Naive thymus-derived CD4-positive, alpha-beta T cell (primary cell): ENCODE measurements around the gene QARS1. TPM values are rescaled to one million over a fixed set of nuclear protein-coding genes. Genes with fewer than 3 reads are reported as not detected.

Experiments
- ATAC-seq: fragments of 150-1000 bp; cut with Tn5 transposase; 2 replicates; pipeline ENCODE4 v1.10.0; 2021; ENCODE audit warnings: mild to moderate bottlenecking, moderate library complexity
- CTCF ChIA-PET: fragments of 350-600 bp; sonication (Branson Sonifier 250); formaldehyde crosslinking; loops from one replicate; lab custom pipeline; 2021; ENCODE audit warnings: antibody characterized with exemption; lab: Charles Lee
- POLR2A ChIA-PET: fragments of 350-600 bp; sonication (Branson Sonifier 250); formaldehyde crosslinking; loops from one replicate; lab custom pipeline; 2021; ENCODE audit warnings: antibody characterized with exemption, inconsistent platforms; lab: Charles Lee
- DNase-seq, 9 donors: peaks; one replicate each; pipeline versions ENCODE4 v3.0.0 to v3.0.0-alpha.2; 2020 to 2022; ENCODE audit warnings: mixed read lengths in 1 of 9
- H3K27ac ChIP-seq: one replicate; pipeline ENCODE4 v1.7.0; 2013; ENCODE audit warnings: mild to moderate bottlenecking, low read depth, low read length, moderate library complexity
- H3K27me3 ChIP-seq, 2 donors: one replicate each; pipeline ENCODE4 v1.7.0; 2013; ENCODE audit warnings: low read length in 2 of 2, mild to moderate bottlenecking in 2 of 2, moderate library complexity in 2 of 2; ENCODE audit not compliant: control insufficient read depth in 2 of 2, insufficient read depth in 2 of 2
- H3K36me3 ChIP-seq, 3 experiments: 1 replicate in 2 of 3; 2 replicates in 1 of 3; pipeline ENCODE4 v1.7.0; 2013; ENCODE audit warnings: low read length in 3 of 3, mild to moderate bottlenecking in 3 of 3, moderate library complexity in 1 of 3; ENCODE audit not compliant: insufficient read depth in 3 of 3, control insufficient read depth in 2 of 3
- H3K4me1 ChIP-seq, 2 donors: one replicate each; pipeline ENCODE4 v1.7.0; 2013; ENCODE audit warnings: low read length in 2 of 2, mild to moderate bottlenecking in 2 of 2, moderate library complexity in 1 of 2; ENCODE audit not compliant: control insufficient read depth in 2 of 2, insufficient read depth in 2 of 2
- H3K4me3 ChIP-seq: 2 replicates; pipeline ENCODE4 v1.7.0; 2013; ENCODE audit warnings: mild to moderate bottlenecking, low read length
- H3K9me3 ChIP-seq, 3 experiments: 1 replicate in 2 of 3; 2 replicates in 1 of 3; pipeline ENCODE4 v1.7.0; 2013; ENCODE audit warnings: low read length in 3 of 3; ENCODE audit not compliant: control insufficient read depth in 2 of 3
- H3K27ac Mint-ChIP-seq, 9 donors: one replicate each; pipeline ENCODE4 v1.8.0; 2020 to 2022; ENCODE audit warnings: mixed read lengths in 9 of 9, mild to moderate bottlenecking in 8 of 9, moderate library complexity in 5 of 9, inconsistent platforms in 2 of 9
- H3K27me3 Mint-ChIP-seq, 5 donors: one replicate each; pipeline ENCODE4 v1.8.0; 2021 to 2022; ENCODE audit warnings: mixed read lengths in 5 of 5, mild to moderate bottlenecking in 1 of 5
- H3K36me3 Mint-ChIP-seq, 5 donors: one replicate each; pipeline ENCODE4 v1.8.0; 2020 to 2022; ENCODE audit warnings: mixed read lengths in 5 of 5, mild to moderate bottlenecking in 3 of 5, inconsistent platforms in 1 of 5
- H3K4me1 Mint-ChIP-seq, 7 donors: one replicate each; pipeline ENCODE4 v1.8.0; 2020 to 2022; ENCODE audit warnings: mixed read lengths in 7 of 7, mild to moderate bottlenecking in 3 of 7, inconsistent platforms in 1 of 7
- H3K4me3 Mint-ChIP-seq, 10 donors: one replicate each; pipeline ENCODE4 v1.8.0; 2020 to 2022; ENCODE audit warnings: mild to moderate bottlenecking in 10 of 10, mixed read lengths in 10 of 10, moderate library complexity in 6 of 10, inconsistent platforms in 2 of 10
- H3K9me3 Mint-ChIP-seq, 11 donors: one replicate each; pipeline ENCODE4 v1.8.0; 2020 to 2022; ENCODE audit warnings: mixed read lengths in 11 of 11, mild to moderate bottlenecking in 4 of 11, inconsistent platforms in 1 of 11, moderate library complexity in 1 of 11
- intact Hi-C, 2 donors: fragments of 100-400 bp; cut with micrococcal nuclease; formaldehyde crosslinking; loops; one replicate each; pipeline ENCODE4 v1.15.1; 2023
- polyA plus RNA-seq, 2 donors: library from polyadenylated mRNA; unstranded; fragments of 300-500 nt; fragmentation: Illumina TruSeq; gene quantifications; one replicate each; pipeline ENCODE4 v1.2.3, GENCODE V29; 2021
- total RNA-seq, 6 experiments: library from RNA in 5 of 6; stranded (reverse) in 5 of 6; gene quantifications; 1 replicate in 5 of 6; 2 replicates in 1 of 6; pipeline ENCODE4 v1.2.3 and lab custom pipeline; 2021 to 2026

QARS1 gene
- total and polyA plus RNA-seq, 7 experiments from 2014 or later = 90.6 to 258 (median 225) TPM

- intact Hi-C loops = loop anchor here (2.0 to 5.0 kb wide), 3 partner anchors 38 to 404 kb away; partner anchors contain the start of genes CCDC71 (in 1 of the 2) and IP6K2 (in 1 of the 2)
- Histone ChIP-seq H3K27ac (peak overlapping the region; percentile 92), H3K36me3 (peaks cover 12 to 36% (median 18%) of the 10 kb centered on the region in 3 experiments), H3K27me3 (no peaks in the 10 kb centered on the region), H3K4me3 (peak overlapping the region; percentile 70), H3K4me1 (peaks cover 17 to 27% of the 10 kb centered on the region in 2 donors), H3K9me3 (no peaks in the 10 kb centered on the region)
- H3K4me1 Mint-ChIP-seq = peaks cover 0 to 31% (median 24%) of the 10 kb centered on the region in 7 donors
- peak in 1 of 9 donors; percentile 20 for DNase-seq
- H3K36me3 Mint-ChIP-seq = peaks cover 0 to 9% (median 7%) of the 10 kb centered on the region in 5 donors
- H3K27ac Mint-ChIP-seq = peak overlapping the region; percentile 83 to 96 (median 91)
- ChIA-PET POLR2A (interaction anchor here (0.6 to 7.8 kb wide), 25 partner anchors 9 to 819 kb away, joined by 3 to 84 read pairs (median 4); partner anchors contain the start of genes ARIH2, CCDC71, DAG1 and IMPDH2), CTCF (interaction anchor here (0.5 to 2.6 kb wide), 5 partner anchors 9 to 136 kb away, joined by 3 to 8 read pairs (median 6); partner anchors contain the start of gene QRICH1)
- no peaks in the 10 kb centered on the region for H3K27me3 Mint-ChIP-seq
- no peak for ATAC-seq
- H3K9me3 Mint-ChIP-seq = no peaks in the 10 kb centered on the region
- H3K4me3 Mint-ChIP-seq = peak overlapping the region; percentile 80 to 97 (median 88)
Observed at GRCh38 chr3:49121132-49121736, 16.7 kb upstream of the QARS1 start.

DNA sequence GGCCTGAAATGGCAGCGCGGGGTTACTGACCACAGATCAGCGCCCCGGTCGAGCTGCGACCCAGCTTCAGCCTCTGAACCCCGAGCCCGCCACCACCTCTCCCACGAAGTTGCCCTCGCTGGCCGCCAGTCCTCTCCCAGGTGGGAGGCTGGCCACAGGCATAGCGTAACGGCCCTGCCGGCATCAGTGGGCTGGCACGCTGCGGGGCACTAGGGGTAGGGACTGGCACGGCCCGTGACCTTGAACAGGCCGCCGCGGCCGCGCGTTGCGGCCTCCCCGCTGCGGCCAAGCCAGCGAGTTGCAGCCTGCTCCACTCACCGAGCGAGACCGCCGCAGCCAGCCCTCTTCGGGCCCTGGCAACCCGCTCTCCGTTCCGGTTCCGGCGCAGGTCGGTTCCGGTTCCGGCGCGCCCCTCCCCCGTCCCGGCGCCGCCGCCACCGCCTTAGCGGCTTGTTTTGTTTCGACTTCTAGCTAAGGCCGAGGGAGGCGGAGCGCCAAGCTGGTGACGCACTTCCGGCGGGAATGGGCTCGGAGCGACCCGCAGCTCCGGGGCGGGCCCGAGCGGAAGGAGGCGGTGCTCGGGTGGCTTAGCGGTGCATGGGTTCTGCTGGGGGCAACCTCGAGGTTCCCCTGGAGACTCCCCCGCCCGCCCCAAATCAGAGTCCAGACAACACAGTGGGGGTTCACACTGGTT lies 16.0 kb upstream of the QARS1 start, which contains the start of gene USP19:
Gene USP19, minus strand, starts transcription at position 386 of the 694 bp plus-strand sequence. CDS start 1,678 bp downstream, outside the sequence.
- H3K36me3 Mint-ChIP-seq = peaks cover 0 to 15% (median 7%) of the 10 kb centered on the region in 5 donors
- Histone ChIP-seq H3K36me3 (peaks cover 18 to 42% (median 22%) of the 10 kb centered on the region in 3 experiments), H3K4me3 (peak within 1 kb of the TSS; percentile 70), H3K9me3 (no peaks in the 10 kb centered on the region), H3K4me1 (peaks cover 17 to 27% of the 10 kb centered on the region in 2 donors), H3K27me3 (no peaks in the 10 kb centered on the region), H3K27ac (peak within 1 kb of the TSS; percentile 92)
- ATAC-seq (peak; percentile 96), DNase-seq (peak; percentile 92 to 96 (median 95))
- H3K9me3 Mint-ChIP-seq = no peaks in the 10 kb centered on the region
- intact Hi-C loops = loop anchor here (1.0 to 5.0 kb wide), 12 partner anchors 16 to 554 kb away; partner anchors contain the start of genes CCDC71 (in 2 of the 2), KLHDC8B (in 2 of the 2), QARS1 (in 2 of the 2) and QRICH1 (in 2 of the 2)
- CTCF ChIA-PET = interaction anchor here (1.1 to 2.6 kb wide), 4 partner anchors 27 to 135 kb away, joined by 4 to 8 read pairs (median 6); partner anchors contain the start of gene QRICH1
- peak within 1 kb of the TSS; percentile 80 to 97 (median 88) for H3K4me3 Mint-ChIP-seq
- H3K27ac Mint-ChIP-seq = peak within 1 kb of the TSS; percentile 83 to 96 (median 94)
- H3K4me1 Mint-ChIP-seq = peaks cover 0 to 31% (median 25%) of the 10 kb centered on the region in 7 donors
- POLR2A ChIA-PET = interaction anchor here (0.5 to 7.8 kb wide), 26 partner anchors 8 to 820 kb away, joined by 3 to 84 read pairs (median 4); partner anchors contain the start of genes ARIH2, CCDC71, DAG1 and IMPDH2
- H3K27me3 Mint-ChIP-seq = no peaks in the 10 kb centered on the region

DNA sequence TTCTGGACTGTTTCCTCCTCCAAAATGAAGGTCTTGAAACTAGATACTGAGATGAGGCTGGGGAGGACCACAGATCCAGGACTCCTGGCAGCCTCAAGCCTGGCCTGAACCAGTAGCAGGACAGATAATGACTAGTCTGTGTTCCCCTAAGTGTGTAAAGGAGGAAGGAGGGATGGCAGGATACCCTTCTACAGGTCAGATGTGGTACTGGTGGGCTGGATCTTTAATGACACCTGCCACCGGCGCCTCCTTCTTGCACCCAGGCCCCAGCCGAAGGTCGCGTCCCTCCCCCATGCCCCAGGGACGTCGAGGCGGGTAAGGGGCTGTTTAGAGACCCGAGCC lies 15.5 kb upstream of the QARS1 start:
- ATAC-seq = no peak
- intact Hi-C loops = loop anchor here (1.0 to 5.0 kb wide), 12 partner anchors 16 to 554 kb away; partner anchors contain the start of genes CCDC71 (in 2 of the 2), KLHDC8B (in 2 of the 2), QARS1 (in 2 of the 2) and QRICH1 (in 2 of the 2)
- peak overlapping the region; percentile 92 for H3K27ac ChIP-seq
- ChIA-PET CTCF (interaction anchor here (1.2 to 2.6 kb wide), 2 partner anchors 37 to 135 kb away, joined by 6 read pairs; no protein-coding TSS in a partner anchor), POLR2A (interaction anchor here (0.6 to 7.8 kb wide), 14 partner anchors 13 to 484 kb away, joined by 3 to 84 read pairs (median 8); partner anchors contain the start of genes CCDC71, NDUFAF3, P4HTM and QARS1)
- no peaks in the 10 kb centered on the region for H3K9me3 ChIP-seq
- no peaks in the 10 kb centered on the region for H3K27me3 ChIP-seq
- no peaks in the 10 kb centered on the region for H3K9me3 Mint-ChIP-seq
- H3K4me3 ChIP-seq = peak overlapping the region; percentile 70
- peaks cover 17 to 27% of the 10 kb centered on the region in 2 donors for H3K4me1 ChIP-seq
- H3K27me3 Mint-ChIP-seq = no peaks in the 10 kb centered on the region
- peak overlapping the region; percentile 79 to 96 (median 94) for H3K27ac Mint-ChIP-seq
- peak overlapping the region; percentile 80 to 97 (median 88) for H3K4me3 Mint-ChIP-seq
- H3K4me1 Mint-ChIP-seq = peaks cover 0 to 31% (median 25%) of the 10 kb centered on the region in 7 donors
- H3K36me3 Mint-ChIP-seq = peaks cover 0 to 20% (median 11%) of the 10 kb centered on the region in 5 donors
- H3K36me3 ChIP-seq = peaks cover 23 to 48% (median 26%) of the 10 kb centered on the region in 3 experiments
- DNase-seq = peak in 3 of 9 donors; percentile 10 to 35 (median 21)

DNA sequence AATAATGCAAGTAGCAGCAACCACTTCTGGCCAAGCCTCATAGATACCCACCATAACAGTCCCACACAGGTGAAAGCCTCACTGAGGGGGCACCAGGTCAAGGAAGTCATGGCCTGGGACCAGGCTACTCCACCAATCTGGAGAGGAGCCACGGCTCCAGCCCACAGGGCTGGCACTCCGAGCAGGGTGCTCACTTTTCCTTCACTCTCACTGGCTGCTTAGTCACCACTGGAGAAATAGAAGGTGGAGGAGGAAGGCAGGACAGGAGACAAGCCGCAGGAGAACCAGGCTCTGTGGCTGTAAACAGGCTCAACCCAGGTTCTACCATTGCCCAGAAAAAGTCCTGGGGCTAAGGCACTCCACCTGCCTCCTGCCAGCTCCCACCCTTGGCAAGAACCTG lies 14.9 kb upstream of the QARS1 start:
- Histone ChIP-seq H3K4me1 (peaks cover 17 to 27% of the 10 kb centered on the region in 2 donors), H3K27me3 (no peaks in the 10 kb centered on the region), H3K4me3 (peak overlapping the region; percentile 70), H3K9me3 (no peaks in the 10 kb centered on the region), H3K36me3 (peaks cover 29 to 54% (median 31%) of the 10 kb centered on the region in 3 experiments), H3K27ac (peak overlapping the region; percentile 92)
- POLR2A ChIA-PET = interaction anchor here (0.6 to 7.8 kb wide), 6 partner anchors 12 to 130 kb away, joined by 3 to 84 read pairs (median 19); partner anchors contain the start of genes P4HTM, QARS1 and QRICH1
- Mint-ChIP-seq H3K36me3 (peaks cover 0 to 23% (median 11%) of the 10 kb centered on the region in 5 donors), H3K4me3 (peak overlapping the region in 9 of 10 donors; percentile 80 to 97 (median 89)), H3K9me3 (no peaks in the 10 kb centered on the region), H3K27me3 (no peaks in the 10 kb centered on the region), H3K27ac (peak overlapping the region in 8 of 9 donors; percentile 79 to 96 (median 92)), H3K4me1 (peaks cover 0 to 31% (median 25%) of the 10 kb centered on the region in 7 donors)
- no peak for ATAC-seq
- CTCF ChIA-PET = interaction anchor here (2.6 kb wide), 1 partner anchor 134 kb away, joined by 6 read pairs; no protein-coding TSS in a partner anchor
- intact Hi-C loops = no loop called here
- no peak for DNase-seq

- H3K27ac Mint-ChIP-seq = peak overlapping the region in 8 of 9 donors; percentile 24 to 95 (median 78)
- no peaks in the 10 kb centered on the region for H3K27me3 Mint-ChIP-seq
- Histone ChIP-seq H3K27me3 (no peaks in the 10 kb centered on the region), H3K36me3 (peaks cover 33 to 58% (median 33%) of the 10 kb centered on the region in 3 experiments), H3K9me3 (no peaks in the 10 kb centered on the region), H3K27ac (peak overlapping the region; percentile 92), H3K4me3 (no peak overlapping the region), H3K4me1 (peaks cover 17 to 27% of the 10 kb centered on the region in 2 donors)
- peaks cover 0 to 25% (median 12%) of the 10 kb centered on the region in 5 donors for H3K36me3 Mint-ChIP-seq
- no peak for ATAC-seq
- no peak for DNase-seq
- peaks cover 0 to 31% (median 25%) of the 10 kb centered on the region in 7 donors for H3K4me1 Mint-ChIP-seq
- peak overlapping the region in 8 of 10 donors; percentile 80 to 97 (median 88) for H3K4me3 Mint-ChIP-seq
- H3K9me3 Mint-ChIP-seq = no peaks in the 10 kb centered on the region
- intact Hi-C loops = no loop called here
- CTCF ChIA-PET = interaction anchor here (0.7 kb wide), 1 partner anchor 560 kb away, joined by 4 read pairs; no protein-coding TSS in a partner anchor
- POLR2A ChIA-PET = interaction anchor here (2.0 to 7.8 kb wide), 5 partner anchors 12 to 38 kb away, joined by 10 to 84 read pairs (median 28); partner anchors contain the start of genes QARS1 and QRICH1
Observed at GRCh38 chr3:49119036-49119435, 14.5 kb upstream of the QARS1 start.
